HEK293 (cell line): ENCODE data around the gene SKAP1.

Experiments
- CTCF ChIA-PET: fragments of 350-600 bp; formaldehyde crosslinking; extraction: SDS; loops from one replicate; lab custom pipeline; 2021; ENCODE audit warnings: antibody characterized with exemption; lab: Yijun Ruan, JAX
- POLR2A ChIA-PET: fragments of 300-600 bp; formaldehyde crosslinking; extraction: SDS; loops from one replicate; lab custom pipeline; 2020; ENCODE audit warnings: antibody characterized with exemption, inconsistent platforms; lab: Yijun Ruan, JAX
- H3K27ac ChIP-seq: fragments of 200-500 bp; sonication (Bioruptor generic); 2 replicates; pipeline ENCODE4 v1.5.1; 2014; ENCODE audit warnings: low read depth, low read length, control low read depth, inconsistent platforms; ENCODE audit errors: extremely low read depth
- H3K36me3 ChIP-seq, 2 experiments: fragments of 200-500 bp in 1 of 2; sonication (Bioruptor generic) in 1 of 2; 1 replicate in 1 of 2; 2 replicates in 1 of 2; pipeline ENCODE4 v1.5.1; 2014 to 2017; ENCODE audit warnings: inconsistent platforms in 2 of 2, low read length in 2 of 2; ENCODE audit not compliant: control insufficient read depth in 2 of 2, insufficient read depth in 1 of 2
- H3K4me1 ChIP-seq: fragments of 200-500 bp; sonication (Bioruptor generic); 2 replicates; pipeline ENCODE4 v1.5.1; 2014; ENCODE audit warnings: mild to moderate bottlenecking, low read length, inconsistent platforms; ENCODE audit not compliant: control insufficient read depth, insufficient read depth
- H3K4me3 ChIP-seq: 2 replicates; pipeline ENCODE4 v1.5.1; 2011; ENCODE audit warnings: low read depth, mild to moderate bottlenecking, control low read depth, low read length, moderate library complexity
- H3K9me3 ChIP-seq: fragments of 200-500 bp; sonication (Bioruptor generic); 2 replicates; pipeline ENCODE4 v1.5.1; 2014; ENCODE audit warnings: low read depth, low read length, inconsistent platforms; ENCODE audit not compliant: control insufficient read depth, insufficient read depth
- AEBP2 ChIP-seq: fragments of 450-650 bp; formaldehyde crosslinking; IDR thresholded peaks from 2 replicates; pipeline ENCODE4 v1.5.1; 2016; ENCODE audit warnings: missing biosample characterization, missing genetic modification characterization, borderline replicate concordance
- KLF17 ChIP-seq: fragments of 450-650 bp; formaldehyde crosslinking; IDR thresholded peaks from 2 replicates; pipeline ENCODE4 v1.5.1; 2016; ENCODE audit warnings: missing biosample characterization, missing genetic modification characterization
- PRDM2 ChIP-seq: fragments of 450-650 bp; formaldehyde crosslinking; IDR thresholded peaks from 2 replicates; pipeline ENCODE4 v1.5.1; 2016; ENCODE audit warnings: missing biosample characterization, missing genetic modification characterization, borderline replicate concordance
- SP3 ChIP-seq: fragments of 450-650 bp; formaldehyde crosslinking; IDR thresholded peaks from 2 replicates; pipeline ENCODE4 v1.5.1; 2016; ENCODE audit warnings: missing biosample characterization, missing genetic modification characterization
- TSHZ1 ChIP-seq: fragments of 450-650 bp; formaldehyde crosslinking; IDR thresholded peaks from 2 replicates; pipeline ENCODE4 v1.5.1; 2016; ENCODE audit warnings: missing biosample characterization, missing genetic modification characterization, borderline replicate concordance
- YY2 ChIP-seq: fragments of 450-650 bp; formaldehyde crosslinking; IDR thresholded peaks from 2 replicates; pipeline ENCODE4 v1.5.1; 2016; ENCODE audit warnings: missing biosample characterization, missing genetic modification characterization
- ZBTB11 ChIP-seq: fragments of 450-650 bp; formaldehyde crosslinking; conservative IDR thresholded peaks from 2 replicates; pipeline ENCODE4 v1.5.1; 2016; ENCODE audit warnings: low read depth, missing biosample characterization, missing genetic modification characterization
- ZNF155 ChIP-seq: fragments of 450-650 bp; formaldehyde crosslinking; IDR thresholded peaks from 2 replicates; pipeline ENCODE4 v1.5.1; 2016; ENCODE audit warnings: missing biosample characterization, missing genetic modification characterization
- ZNF18 ChIP-seq: fragments of 450-650 bp; formaldehyde crosslinking; IDR thresholded peaks from 2 replicates; pipeline ENCODE4 v1.5.1; 2016; ENCODE audit warnings: missing biosample characterization, missing genetic modification characterization
- ZNF239 ChIP-seq: fragments of 450-650 bp; formaldehyde crosslinking; IDR thresholded peaks from 2 replicates; pipeline ENCODE4 v1.5.1; 2016; ENCODE audit warnings: missing biosample characterization, missing genetic modification characterization
- ZNF548 ChIP-seq: fragments of 450-650 bp; formaldehyde crosslinking; IDR thresholded peaks from 2 replicates; pipeline ENCODE4 v1.5.1; 2016; ENCODE audit warnings: missing biosample characterization, missing genetic modification characterization
- ZNF555 ChIP-seq: fragments of 450-650 bp; formaldehyde crosslinking; conservative IDR thresholded peaks from 2 replicates; pipeline ENCODE4 v1.5.1; 2017; ENCODE audit warnings: missing biosample characterization, mild to moderate bottlenecking, missing genetic modification characterization, inconsistent platforms
- ZNF596 ChIP-seq: fragments of 450-650 bp; IDR thresholded peaks from 2 replicates; pipeline ENCODE4 v1.5.0; 2018; ENCODE audit warnings: missing biosample characterization, mild to moderate bottlenecking, missing genetic modification characterization, moderate library complexity
- ZNF76 ChIP-seq: fragments of 450-650 bp; formaldehyde crosslinking; IDR thresholded peaks from 2 replicates; pipeline ENCODE4; 2016; ENCODE audit warnings: low read depth, missing biosample characterization, missing genetic modification characterization, borderline replicate concordance
- ZNF777 ChIP-seq: fragments of 450-650 bp; formaldehyde crosslinking; IDR thresholded peaks from 2 replicates; pipeline ENCODE4 v1.5.1; 2017; ENCODE audit warnings: missing biosample characterization, missing genetic modification characterization, borderline replicate concordance

The SKAP1 gene

GRCh38 chr17:48445248-48445620, 15.2 kb upstream of the SKAP1 start (continued):
- TF ChIP-seq TSHZ1 (tag by site-specific recombination): no peak
- TF ChIP-seq ZNF777: no peak
- no peak for TF ChIP-seq SP3 (tag by site-specific recombination)
- TF ChIP-seq ZNF548: no peak
- TF ChIP-seq ZNF155 (tag by site-specific recombination): no peak
- no peak for TF ChIP-seq KLF17 (tag by site-specific recombination)
- TF ChIP-seq ZNF596 (tag by site-specific recombination): no peak
- no peak for TF ChIP-seq ZNF76 (tag by site-specific recombination)
- no peak for TF ChIP-seq ZNF555 (tag by site-specific recombination)
- TF ChIP-seq AEBP2: no peak
- TF ChIP-seq ZNF18: no peak
- TF ChIP-seq PRDM2 (tag by site-specific recombination): no peak

GRCh38 chr17:48444516-48445247, 14.7 kb upstream of the SKAP1 start:
- CTCF ChIA-PET: no interaction called here

More at GRCh38 chr17:48444516-48445247, 14.7 kb upstream of the SKAP1 start:
- Histone ChIP-seq H3K9me3 (no peaks in the 10 kb centered on the region), H3K4me1 (peaks cover 11% of the 10 kb centered on the region), H3K27ac (no peak overlapping the region), H3K36me3 (no peaks in the 10 kb centered on the region), H3K4me3 (no peak overlapping the region)
- TF ChIP-seq ZBTB11 (tag by site-specific recombination) (peak; percentile 40; the same call in 1 of the 2 replicates), AEBP2 (no peak), YY2 (tag by site-specific recombination) (no peak), ZNF239 (no peak)
- POLR2A ChIA-PET: no interaction called here
